SU-DHL-6 (cell line): ENCODE results near the gene NNAT.
A peak's percentile ranks its signal among the peaks of the same experiment; 100 is the strongest.

Experiments used
- H2AFZ ChIP-seq: fragments of 200-600 bp; sonication (generic); 2 replicates; pipeline ENCODE4 v1.6.1; 2014; ENCODE audit warnings: low read depth, mild to moderate bottlenecking, moderate library complexity, mixed read lengths, antibody characterized with exemption, low read length; ENCODE audit not compliant: severe bottlenecking
- H3F3A ChIP-seq: fragments of 200-600 bp; shearing (Covaris generic); 2 replicates; pipeline ENCODE4 v1.6.0; 2016; ENCODE audit warnings: antibody characterized with exemption, mild to moderate bottlenecking; ENCODE audit not compliant: insufficient read depth
- H3K27ac ChIP-seq: fragments of 200-600 bp; sonication (generic); 2 replicates; pipeline ENCODE4 v1.5.1; 2016; ENCODE audit warnings: low read depth, mild to moderate bottlenecking, low read length, moderate library complexity, mixed read lengths
- H3K27me3 ChIP-seq: fragments of 200-600 bp; sonication (generic), shearing (Covaris generic); 2 replicates; pipeline ENCODE4 v1.6.0; 2014; ENCODE audit warnings: mild to moderate bottlenecking, low read length
- H3K36me3 ChIP-seq: fragments of 200-600 bp; sonication (generic); 2 replicates; pipeline ENCODE4 v1.6.1; 2014; ENCODE audit warnings: mild to moderate bottlenecking, low read length, mixed read lengths
- H3K4me2 ChIP-seq: fragments of 300-600, 200-600 bp; shearing (Covaris generic), sonication (generic); 2 replicates; pipeline ENCODE4 v1.6.0; 2014; ENCODE audit warnings: low read length, low read depth, mild to moderate bottlenecking; ENCODE audit not compliant: poor library complexity, severe bottlenecking
- H3K4me3 ChIP-seq: fragments of 200-600 bp; sonication (generic); 2 replicates; pipeline ENCODE4 v1.5.1; 2014; ENCODE audit warnings: antibody characterized with exemption, low read length, mild to moderate bottlenecking, mixed read lengths; ENCODE audit not compliant: insufficient read depth, poor library complexity, severe bottlenecking
- H3K79me2 ChIP-seq: fragments of 200-600 bp; sonication (generic); 2 replicates; pipeline ENCODE4 v1.6.1; 2014; ENCODE audit warnings: mild to moderate bottlenecking, low read length, moderate library complexity; ENCODE audit not compliant: insufficient read depth
- H3K9ac ChIP-seq: fragments of 200-600 bp; sonication (generic); 2 replicates; pipeline ENCODE4 v1.7.0; 2014; ENCODE audit warnings: mild to moderate bottlenecking, low read length
- H3K9me2 ChIP-seq: fragments of 200-600 bp; sonication (generic); replicated peaks from 2 replicates; pipeline ENCODE4 v1.6.1; 2014; ENCODE audit warnings: low read length; ENCODE audit not compliant: insufficient read depth
- H3K9me3 ChIP-seq: fragments of 200-600 bp; sonication (generic); 2 replicates; pipeline ENCODE4 v1.6.1; 2014; ENCODE audit warnings: low read length, mixed read lengths; ENCODE audit not compliant: insufficient read depth
- H4K20me1 ChIP-seq: fragments of 200-600 bp; sonication (generic); 2 replicates; pipeline ENCODE4 v1.6.1; 2014; ENCODE audit warnings: low read depth, mild to moderate bottlenecking, antibody characterized with exemption, low read length, moderate library complexity, mixed read lengths
- CTCF ChIP-seq: fragments of 200-600 bp; sonication (generic); IDR thresholded peaks from one replicate; pipeline ENCODE4 v1.5.1; 2017; ENCODE audit warnings: antibody characterized with exemption, mild to moderate bottlenecking, low read length, moderate library complexity; ENCODE audit not compliant: insufficient read depth, poor library complexity, severe bottlenecking
- EZH2phosphoT487 ChIP-seq: fragments of 200-600 bp; sonication (generic), shearing (Covaris generic); conservative IDR thresholded peaks from 2 replicates; pipeline ENCODE4 v1.6.1; 2018; ENCODE audit warnings: mild to moderate bottlenecking, antibody characterized with exemption, low read length, moderate library complexity, mixed read lengths

NNAT gene

GRCh38 chr20:37562695-37563480 is 41.8 kb downstream of the NNAT start:
- Histone ChIP-seq H3K79me2 (no peaks in the 10 kb centered on the region), H3K36me3 (no peaks in the 10 kb centered on the region), H2AFZ (no peak overlapping the region), H3K4me3 (no peak overlapping the region), H3K4me2 (no peak overlapping the region), H3K27me3 (no peaks in the 10 kb centered on the region), H3F3A (no peaks in the 10 kb centered on the region), H3K9ac (no peak overlapping the region), H3K9me2 (no peaks in the 10 kb centered on the region), H4K20me1 (no peaks in the 10 kb centered on the region), H3K27ac (no peak overlapping the region), H3K9me3 (no peaks in the 10 kb centered on the region)
- no peak for TF ChIP-seq EZH2phosphoT487
- no peak for TF ChIP-seq CTCF

DNA sequence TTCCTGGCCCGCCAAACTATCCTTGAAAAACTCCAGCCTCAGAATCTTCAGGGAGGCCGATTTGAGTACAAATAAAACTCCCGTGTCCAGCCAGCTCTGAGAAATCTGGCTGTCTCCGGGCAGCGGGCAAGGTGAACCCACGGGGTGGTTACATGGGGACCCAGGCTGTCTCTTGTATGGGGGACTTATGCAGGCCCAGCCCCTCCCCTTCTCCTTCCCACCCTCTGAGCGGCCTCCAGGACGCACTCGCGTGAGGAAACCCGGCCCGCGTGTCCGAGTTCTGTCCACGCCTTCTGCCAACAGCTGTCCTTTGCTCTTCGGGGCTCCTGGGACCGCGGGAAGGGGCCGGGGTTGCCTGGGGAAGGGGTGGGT is 43.0 kb downstream of the NNAT start:
- no peaks in the 10 kb centered on the region for H4K20me1 ChIP-seq
- no peaks in the 10 kb centered on the region for H3K9me3 ChIP-seq
- H3K9me2 ChIP-seq = no peaks in the 10 kb centered on the region
- H3K9ac ChIP-seq = no peak overlapping the region
- H3K79me2 ChIP-seq = no peaks in the 10 kb centered on the region
- H3K27ac ChIP-seq = no peak overlapping the region
- H2AFZ ChIP-seq = no peak overlapping the region
- no peak overlapping the region for H3K4me3 ChIP-seq
- H3F3A ChIP-seq = no peaks in the 10 kb centered on the region
- no peak overlapping the region for H3K4me2 ChIP-seq
- no peaks in the 10 kb centered on the region for H3K27me3 ChIP-seq
- TF ChIP-seq EZH2phosphoT487 (no peak), CTCF (no peak)
- H3K36me3 ChIP-seq = no peaks in the 10 kb centered on the region

DNA sequence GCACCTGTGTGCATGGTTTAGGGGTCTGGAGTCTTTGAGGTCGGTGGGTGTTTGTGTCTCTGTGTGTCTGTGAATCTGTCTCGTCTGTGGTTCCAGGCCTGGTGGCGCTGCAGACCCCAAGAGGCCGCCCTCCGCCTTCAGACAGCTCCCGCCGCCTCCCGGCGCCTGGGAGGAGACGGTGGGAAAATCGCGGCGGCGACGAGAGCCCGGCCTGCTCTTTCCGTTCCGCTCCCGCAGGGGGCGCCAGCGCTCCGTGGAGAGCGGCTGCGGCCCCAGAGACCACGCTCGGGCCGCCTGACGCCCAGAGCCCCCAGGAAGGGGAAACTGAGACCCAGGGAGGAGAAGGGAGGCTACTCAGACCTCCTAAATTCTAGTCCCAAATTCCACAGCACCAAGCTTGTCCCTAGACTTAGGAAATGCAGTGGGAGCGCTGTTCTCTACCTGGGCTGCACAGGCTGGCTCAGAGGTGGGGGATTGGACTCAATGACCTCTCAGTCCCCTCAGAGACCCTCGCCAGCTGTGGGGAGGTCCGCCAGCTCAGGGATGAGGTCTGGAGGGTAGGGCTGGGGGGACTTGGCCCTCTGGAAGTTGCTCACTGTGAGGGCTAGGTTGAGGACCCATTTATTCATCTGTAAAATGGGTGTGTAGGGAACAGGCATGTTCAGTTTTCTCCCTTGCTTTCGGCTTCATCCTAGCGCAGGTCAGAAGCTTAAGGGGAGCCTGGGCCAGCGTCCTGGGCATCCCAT is 43.5 kb downstream of the NNAT start:
- H3K9me3 ChIP-seq = no peaks in the 10 kb centered on the region
- H3K27ac ChIP-seq = no peak overlapping the region
- peak; percentile 88 for TF ChIP-seq CTCF
- no peak for TF ChIP-seq EZH2phosphoT487
- H3K27me3 ChIP-seq = no peaks in the 10 kb centered on the region
- H3K79me2 ChIP-seq = no peaks in the 10 kb centered on the region
- H3K9ac ChIP-seq = no peak overlapping the region
- no peaks in the 10 kb centered on the region for H4K20me1 ChIP-seq
- no peak overlapping the region for H3K4me3 ChIP-seq
- no peak overlapping the region for H2AFZ ChIP-seq
- H3K36me3 ChIP-seq = no peaks in the 10 kb centered on the region
- no peak overlapping the region for H3K4me2 ChIP-seq
- H3K9me2 ChIP-seq = no peaks in the 10 kb centered on the region
- no peaks in the 10 kb centered on the region for H3F3A ChIP-seq
